ENCODE measurements around the gene AOX1.
"Not testable (repeated sequence)": the region's sequence is repeated elsewhere in the genome, so short reads cannot be mapped to it uniquely, and the experiment has no call there.

The AOX1 gene

DNA sequence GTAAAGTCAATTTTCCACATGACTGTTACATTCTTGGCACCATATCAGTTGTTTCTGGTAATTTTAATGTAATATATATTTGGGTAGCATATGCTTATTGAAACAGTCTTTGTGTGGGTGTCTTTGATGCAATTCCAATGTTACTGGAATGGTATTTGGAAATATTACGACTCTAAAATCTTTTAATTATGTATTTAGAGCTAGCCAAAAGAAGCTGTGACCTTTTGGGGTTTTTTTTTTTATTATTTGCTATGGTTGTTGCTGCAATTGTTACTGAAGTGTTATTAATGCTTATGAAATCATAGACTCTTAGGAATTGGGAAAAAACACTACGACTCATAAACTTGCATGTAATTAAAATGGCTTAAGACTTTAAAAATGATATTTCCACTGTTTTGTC, 95.9 kb downstream of the AOX1 start:
- H3K4me3 ChIP-seq (ENCODE audit: low read length): no peak overlapping the region
- no peak for DNase-seq (ENCODE audit: low read depth)
- TF ChIP-seq, protein P1, sequence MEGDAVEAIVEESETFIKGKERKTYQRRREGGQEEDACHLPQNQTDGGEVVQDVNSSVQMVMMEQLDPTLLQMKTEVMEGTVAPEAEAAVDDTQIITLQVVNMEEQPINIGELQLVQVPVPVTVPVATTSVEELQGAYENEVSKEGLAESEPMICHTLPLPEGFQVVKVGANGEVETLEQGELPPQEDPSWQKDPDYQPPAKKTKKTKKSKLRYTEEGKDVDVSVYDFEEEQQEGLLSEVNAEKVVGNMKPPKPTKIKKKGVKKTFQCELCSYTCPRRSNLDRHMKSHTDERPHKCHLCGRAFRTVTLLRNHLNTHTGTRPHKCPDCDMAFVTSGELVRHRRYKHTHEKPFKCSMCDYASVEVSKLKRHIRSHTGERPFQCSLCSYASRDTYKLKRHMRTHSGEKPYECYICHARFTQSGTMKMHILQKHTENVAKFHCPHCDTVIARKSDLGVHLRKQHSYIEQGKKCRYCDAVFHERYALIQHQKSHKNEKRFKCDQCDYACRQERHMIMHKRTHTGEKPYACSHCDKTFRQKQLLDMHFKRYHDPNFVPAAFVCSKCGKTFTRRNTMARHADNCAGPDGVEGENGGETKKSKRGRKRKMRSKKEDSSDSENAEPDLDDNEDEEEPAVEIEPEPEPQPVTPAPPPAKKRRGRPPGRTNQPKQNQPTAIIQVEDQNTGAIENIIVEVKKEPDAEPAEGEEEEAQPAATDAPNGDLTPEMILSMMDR (IDR thresholded peaks at IDR 0.05; ENCODE audit: insufficient read depth, low read depth, low read length, missing control alignments): no peak

DNA sequence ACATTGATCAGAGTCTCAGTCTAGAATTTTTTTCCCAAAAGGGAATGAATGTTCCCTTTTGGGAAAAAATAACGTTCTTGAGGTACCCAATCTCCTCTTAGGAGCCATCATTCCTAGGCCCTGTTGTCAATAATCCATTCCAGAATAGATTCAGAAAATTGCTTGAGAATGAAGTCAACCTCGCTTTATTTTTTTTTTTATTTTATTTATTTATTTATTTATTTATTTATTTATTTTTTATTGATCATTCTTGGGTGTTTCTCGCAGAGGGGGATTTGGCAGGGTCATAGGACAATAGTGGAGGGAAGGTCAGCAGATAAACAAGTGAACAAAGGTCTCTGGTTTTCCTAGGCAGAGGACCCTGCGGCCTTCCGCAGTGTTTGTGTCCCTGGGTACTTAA, 96.6 kb downstream of the AOX1 start:
- H3K4me3 ChIP-seq (ENCODE audit: low read length); DNase-seq (ENCODE audit: low read depth): not testable (repeated sequence)

DNA sequence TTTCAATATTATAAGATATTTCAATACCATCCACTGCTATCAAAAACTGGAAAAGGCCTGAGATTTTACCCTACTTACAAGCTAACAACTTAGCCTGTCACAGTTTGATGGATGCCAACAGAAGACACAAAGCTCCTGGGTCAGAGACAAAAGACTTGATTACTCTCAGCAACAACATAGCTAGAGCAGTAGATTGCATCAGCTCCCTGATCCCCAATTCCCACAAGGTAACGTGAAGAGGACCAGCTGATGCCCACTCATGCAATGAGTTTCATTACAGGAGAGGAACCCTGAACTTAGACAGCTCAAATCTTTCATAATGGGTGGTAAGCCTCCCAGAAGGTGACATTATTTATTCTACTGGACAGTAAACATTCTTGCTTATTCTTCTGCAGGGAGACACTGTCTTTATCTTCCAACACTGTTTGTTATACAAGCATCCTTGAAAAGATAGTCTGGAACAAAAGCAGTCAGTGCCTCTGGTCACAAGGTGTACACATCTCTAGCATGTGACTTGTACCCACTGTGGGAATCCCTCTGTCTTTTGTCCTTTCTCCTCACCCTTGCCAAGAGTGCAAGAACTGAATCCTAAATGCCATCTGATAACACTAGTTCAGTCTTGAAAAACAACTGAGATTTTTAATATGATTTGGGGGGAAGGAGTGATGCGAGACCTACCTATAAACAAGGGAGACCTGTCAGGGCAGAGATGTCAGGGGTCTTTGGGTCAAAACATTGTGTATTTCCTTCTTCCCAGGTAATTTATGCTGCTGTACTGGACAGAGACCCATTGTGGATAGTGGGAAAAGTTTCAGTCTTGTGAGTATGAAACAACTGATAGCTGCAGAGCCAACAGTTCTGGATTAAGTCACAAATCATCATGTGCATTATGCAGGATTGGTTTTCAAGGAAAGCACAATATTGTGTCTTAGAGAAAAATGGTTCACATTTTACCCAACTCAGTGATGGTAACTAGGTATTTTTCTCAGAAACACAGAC, 102.4 kb downstream of the AOX1 start:
- no peak for DNase-seq (ENCODE audit: low read depth)
- no peak overlapping the region for H3K4me3 ChIP-seq (ENCODE audit: low read length)
- TF ChIP-seq, protein P1 (IDR thresholded peaks at IDR 0.05; ENCODE audit: insufficient read depth, low read depth, low read length, missing control alignments): no peak

DNA sequence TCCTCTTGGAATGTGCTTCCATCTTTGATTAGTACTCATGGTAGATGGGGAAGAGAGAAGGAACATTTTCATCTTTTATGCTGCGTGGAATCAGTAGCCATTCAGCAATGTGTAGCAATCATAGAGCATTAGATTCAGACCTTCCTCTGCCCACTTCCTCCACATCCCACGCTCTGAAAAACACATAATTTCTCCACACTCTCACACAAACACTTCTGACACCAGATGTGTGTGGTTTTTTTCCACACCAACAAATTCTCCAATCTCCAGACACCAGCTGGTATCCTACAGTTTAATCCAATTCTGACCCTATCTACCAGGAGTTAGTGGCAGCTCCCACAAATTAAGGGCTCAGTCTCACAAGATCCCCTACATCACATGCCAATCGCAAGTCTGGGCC, 103.3 kb downstream of the AOX1 start:
- no peak overlapping the region for H3K4me3 ChIP-seq (ENCODE audit: low read length)
- no peak for DNase-seq (ENCODE audit: low read depth)
- TF ChIP-seq, protein P1 (IDR thresholded peaks at IDR 0.05; ENCODE audit: insufficient read depth, low read depth, low read length, missing control alignments): no peak

DNA sequence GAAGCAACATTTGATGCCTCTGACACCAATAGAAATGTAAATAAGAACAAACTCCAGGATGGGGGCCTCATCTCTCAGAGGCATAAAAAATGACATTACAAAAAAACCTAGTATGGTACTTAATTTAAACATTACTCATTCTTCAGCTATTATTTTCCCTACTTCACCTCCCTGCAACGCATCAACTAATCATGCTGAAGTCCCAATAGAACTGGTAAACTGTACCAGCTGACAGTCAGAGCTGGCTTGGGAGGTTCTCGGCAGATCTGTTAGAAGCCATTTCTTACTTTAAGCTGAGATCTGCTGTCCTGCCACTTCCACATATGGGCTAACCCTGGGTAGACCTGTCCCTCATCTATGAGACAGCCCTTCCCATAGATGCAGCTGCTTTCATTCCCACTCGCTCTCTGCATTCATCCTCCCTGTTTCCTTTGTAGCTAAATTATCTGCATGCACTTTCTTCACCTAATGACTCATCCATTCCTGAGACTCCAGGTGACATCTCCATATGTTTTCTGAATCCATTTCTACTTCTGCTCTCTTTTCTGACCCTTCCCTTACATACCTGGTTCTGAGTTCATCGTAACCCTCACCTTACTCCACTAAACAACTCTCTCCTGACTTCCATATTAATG, 108.1 kb downstream of the AOX1 start:
- no peak overlapping the region for H3K4me3 ChIP-seq (ENCODE audit: low read length)
- TF ChIP-seq, protein P1 (IDR thresholded peaks at IDR 0.05; ENCODE audit: insufficient read depth, low read depth, low read length, missing control alignments): no peak
- DNase-seq (ENCODE audit: low read depth): no peak

DNA sequence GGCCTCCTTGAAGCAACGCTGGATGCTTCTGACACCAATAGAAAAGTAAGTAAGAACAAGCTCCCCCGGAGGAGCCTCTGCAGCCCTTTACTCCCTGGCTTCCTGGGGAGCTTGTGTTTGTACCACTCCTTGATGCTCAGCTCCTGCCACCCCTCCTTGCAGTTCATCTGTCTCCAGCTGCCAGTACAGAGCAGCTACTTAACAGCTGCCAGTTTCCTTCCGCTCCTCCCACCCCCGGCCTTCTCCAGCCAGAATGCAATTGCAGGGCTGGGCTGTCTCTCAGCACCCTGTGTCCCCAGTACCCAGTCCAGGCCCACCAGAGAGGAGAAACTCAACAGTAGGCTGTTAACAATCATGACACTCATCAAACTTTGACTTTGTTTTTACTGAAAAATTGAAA, 109.4 kb downstream of the AOX1 start:
- DNase-seq (ENCODE audit: low read depth): no peak

DNA sequence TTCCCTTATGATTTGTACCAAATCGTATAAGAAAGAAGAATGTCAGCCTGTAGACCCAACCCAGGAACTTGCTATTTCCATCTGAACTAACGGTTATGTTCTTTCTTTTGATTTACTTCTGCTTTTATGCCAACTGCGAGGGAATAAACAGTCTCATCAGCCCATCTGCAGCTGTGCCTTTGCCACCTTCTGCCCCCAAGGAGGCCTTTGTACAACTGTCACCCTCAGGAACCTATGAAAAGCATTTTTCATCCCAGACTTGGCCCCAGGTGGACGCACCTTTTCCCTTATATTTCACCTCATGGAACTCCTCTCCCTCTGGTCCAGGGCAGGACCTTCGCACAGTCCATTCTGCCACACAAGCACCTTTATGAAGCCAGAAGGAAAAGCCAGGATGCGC, 109.8 kb downstream of the AOX1 start:
- H3K4me3 ChIP-seq (ENCODE audit: low read length): no peak overlapping the region
- TF ChIP-seq, protein P1 (IDR thresholded peaks at IDR 0.05; ENCODE audit: insufficient read depth, low read depth, low read length, missing control alignments): no peak
- no peak for DNase-seq (ENCODE audit: low read depth)

More for the DNA sequence above, 109.4 kb downstream of the AOX1 start:
- H3K4me3 ChIP-seq (ENCODE audit: low read length): no peak overlapping the region
- TF ChIP-seq, protein P1 (IDR thresholded peaks at IDR 0.05; ENCODE audit: insufficient read depth, low read depth, low read length, missing control alignments): no peak

Data from epithelial cell of esophagus (primary cell).